IPS-18c (cell line): ENCODE data around the gene QKI.
"Not testable (repeated sequence)": the region's sequence is repeated elsewhere in the genome, so short reads cannot be mapped to it uniquely, and the experiment has no call there.

Source experiments
- H3K4me3 ChIP-seq: 2 replicates; pipeline ENCODE4 v1.7.0; 2013; ENCODE audit warnings: low read depth, mild to moderate bottlenecking, low read length, moderate library complexity; ENCODE audit not compliant: insufficient read depth
- H3K9me3 ChIP-seq: one replicate; pipeline ENCODE4 v1.6.1; 2013; ENCODE audit warnings: mild to moderate bottlenecking, low read length, moderate library complexity; ENCODE audit not compliant: control insufficient read depth, insufficient read depth

The QKI gene

DNA sequence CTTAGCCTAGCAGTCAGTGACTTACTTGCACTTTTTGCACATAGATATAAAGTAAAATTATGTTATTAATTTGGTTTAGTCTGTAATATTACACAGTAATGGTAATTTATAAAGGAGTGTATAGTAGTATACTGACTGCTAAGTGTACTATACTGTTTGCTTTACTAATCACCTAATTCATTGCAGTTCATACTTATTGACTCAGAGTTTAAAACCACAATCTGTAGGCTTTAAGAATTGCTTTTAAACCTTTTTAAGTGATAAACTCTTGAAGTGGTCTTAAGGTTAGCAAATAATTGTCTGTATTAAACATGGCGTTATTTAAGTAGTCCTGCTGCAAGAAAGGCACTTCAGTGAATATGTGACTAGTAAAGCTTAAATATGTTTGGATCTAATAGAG is 151.5 kb downstream of the QKI start:
- Histone ChIP-seq H3K9me3 (no peaks in the 10 kb centered on the region), H3K4me3 (no peak overlapping the region)

GRCh38 chr6:163568275-163568674 is 153.8 kb downstream of the QKI start:
- Histone ChIP-seq H3K9me3 (no peaks in the 10 kb centered on the region), H3K4me3 (no peak overlapping the region)

DNA sequence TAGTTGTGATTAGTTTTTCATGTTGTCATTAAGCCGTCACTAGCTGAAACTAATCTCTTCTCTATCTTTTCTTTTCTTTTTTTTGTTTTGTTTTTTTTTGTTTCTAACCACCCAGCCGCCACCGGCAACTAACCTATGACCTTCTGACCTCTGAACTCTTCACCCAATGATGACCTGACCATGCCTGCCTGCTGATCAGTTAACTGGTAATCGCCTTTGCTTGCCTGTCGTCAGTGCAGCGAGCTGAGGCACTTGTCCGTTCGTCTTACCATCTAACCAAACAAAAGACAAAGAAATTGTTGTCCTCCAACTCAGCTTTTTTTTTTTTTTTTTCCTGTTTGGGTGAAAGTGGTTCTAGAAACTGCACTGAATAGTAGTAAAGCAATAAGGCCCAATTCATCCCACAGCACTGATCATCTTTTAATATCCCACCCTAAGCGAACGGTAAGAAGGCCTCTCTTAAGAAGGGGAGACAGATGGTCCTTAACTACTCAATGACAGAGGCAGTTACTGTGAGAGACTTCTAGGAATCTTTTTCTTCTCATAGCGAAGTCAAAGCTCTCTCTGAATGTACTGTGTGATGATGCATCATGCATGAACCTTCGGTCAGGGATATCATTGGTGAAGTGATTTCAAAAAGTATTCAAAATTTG is 156.2 kb downstream of the QKI start:
- Histone ChIP-seq H3K4me3 (no peak overlapping the region), H3K9me3 (no peaks in the 10 kb centered on the region)

DNA sequence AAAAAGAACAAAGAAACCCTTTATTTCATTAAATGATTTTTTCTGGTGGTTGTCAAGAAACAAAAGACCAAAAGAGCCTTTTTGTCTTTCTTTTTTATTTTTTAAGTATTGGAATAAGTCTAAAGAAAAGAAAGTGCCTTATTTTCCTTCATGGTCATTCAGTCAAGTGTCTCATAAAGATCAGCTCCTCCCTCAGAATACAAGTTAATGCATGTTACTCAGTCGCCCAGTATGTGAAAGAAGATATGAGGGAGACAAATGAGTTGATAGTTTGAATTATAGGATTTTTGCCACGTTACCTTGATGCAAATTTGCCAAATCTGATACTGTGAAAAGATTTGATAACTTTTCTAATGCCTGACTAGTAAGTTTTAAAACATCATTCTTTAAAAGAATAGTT is 157.2 kb downstream of the QKI start:
- no peaks in the 10 kb centered on the region for H3K9me3 ChIP-seq

DNA sequence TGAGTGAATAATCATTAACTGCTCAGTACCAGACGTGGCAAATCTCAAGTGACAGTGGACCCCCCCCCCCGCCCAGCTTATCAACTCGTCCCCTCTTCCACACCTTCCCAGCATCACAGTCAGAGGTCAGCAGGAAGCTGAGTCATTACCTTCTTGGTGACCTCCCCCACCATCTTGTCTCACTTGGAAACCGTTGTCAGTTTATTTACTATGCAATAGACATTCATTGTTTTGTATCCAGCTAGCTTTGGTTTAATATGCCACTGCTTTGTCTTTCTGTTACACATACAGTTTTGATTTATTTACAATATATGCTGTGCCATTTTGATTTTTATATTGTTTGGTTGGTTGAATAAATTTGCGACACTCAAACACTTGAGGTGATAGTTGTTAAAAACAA is 158.1 kb downstream of the QKI start:
- no peak overlapping the region for H3K4me3 ChIP-seq

More for the DNA sequence above, 157.2 kb downstream of the QKI start:
- H3K4me3 ChIP-seq: no peak overlapping the region

GRCh38 chr6:163573503-163574179 is 159.1 kb downstream of the QKI start:
- no peaks in the 10 kb centered on the region for H3K9me3 ChIP-seq
- H3K4me3 ChIP-seq: no peak overlapping the region

More for the DNA sequence above, 158.1 kb downstream of the QKI start:
- no peaks in the 10 kb centered on the region for H3K9me3 ChIP-seq

DNA sequence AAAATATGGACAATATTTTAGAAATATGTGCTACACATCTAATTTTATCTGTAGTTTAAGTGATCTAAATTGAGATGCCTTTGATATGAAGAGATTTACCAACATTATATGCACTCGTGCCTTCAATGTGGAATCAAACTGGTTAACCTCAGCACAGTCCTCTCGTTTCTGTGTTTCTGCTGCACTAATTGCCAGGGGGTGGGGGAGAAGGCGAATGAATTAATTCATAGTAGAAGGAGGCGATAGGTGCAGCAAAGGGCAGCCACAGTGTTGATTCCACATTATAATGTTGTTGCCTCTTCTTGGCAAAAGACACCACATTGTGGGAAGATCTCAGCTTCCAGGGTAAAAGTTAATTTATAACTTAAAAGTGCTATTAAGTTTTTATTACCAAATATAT is 161.6 kb downstream of the QKI start:
- Histone ChIP-seq H3K9me3 (no peaks in the 10 kb centered on the region), H3K4me3 (no peak overlapping the region)

GRCh38 chr6:163577404-163577803 is 162.9 kb downstream of the QKI start:
- Histone ChIP-seq H3K4me3 (no peak overlapping the region), H3K9me3 (no peaks in the 10 kb centered on the region)

- no peak overlapping the region for H3K4me3 ChIP-seq
- H3K9me3 ChIP-seq: no peaks in the 10 kb centered on the region
Measured at GRCh38 chr6:163579111-163579879, 164.8 kb downstream of the QKI start.

- H3K4me3 ChIP-seq: no peak overlapping the region
- no peaks in the 10 kb centered on the region for H3K9me3 ChIP-seq
Measured at GRCh38 chr6:163579880-163580295, 165.4 kb downstream of the QKI start.

DNA sequence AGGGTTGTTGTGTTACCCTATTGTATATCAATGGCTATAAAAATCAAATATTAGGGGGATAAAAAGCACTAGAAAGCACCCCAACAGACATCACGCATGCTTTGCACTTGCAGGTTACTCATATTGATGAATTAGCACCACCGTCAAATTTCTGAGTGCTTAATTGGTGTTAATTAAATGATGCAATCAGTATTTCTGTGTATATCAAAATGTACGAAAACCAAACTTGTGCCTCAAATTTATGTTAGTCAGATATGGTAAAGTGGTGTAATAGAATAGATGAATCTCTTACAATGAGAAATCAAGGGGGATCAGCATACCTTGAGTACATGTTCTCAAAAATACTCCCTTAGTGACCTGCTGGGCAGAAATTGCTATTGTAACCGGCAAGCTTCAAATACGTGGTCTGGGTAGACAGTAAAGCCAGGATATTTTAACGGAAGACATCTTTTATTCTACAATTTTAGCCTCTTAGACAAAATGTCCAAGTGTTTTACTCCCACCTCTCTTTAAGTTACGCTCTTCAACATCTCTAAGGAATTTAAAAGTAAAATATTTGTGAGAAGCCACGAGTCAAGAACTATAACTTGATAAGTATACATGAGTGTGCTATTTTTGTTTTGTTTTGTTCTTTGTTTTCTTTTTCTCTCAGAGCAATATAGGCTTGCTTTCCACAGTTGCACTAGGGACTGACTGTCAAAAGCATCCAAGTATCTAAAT is 166.0 kb downstream of the QKI start:
- Histone ChIP-seq H3K4me3 (no peak overlapping the region), H3K9me3 (no peaks in the 10 kb centered on the region)

GRCh38 chr6:163583558-163583957 is 169.0 kb downstream of the QKI start:
- H3K4me3 ChIP-seq: no peak overlapping the region

DNA sequence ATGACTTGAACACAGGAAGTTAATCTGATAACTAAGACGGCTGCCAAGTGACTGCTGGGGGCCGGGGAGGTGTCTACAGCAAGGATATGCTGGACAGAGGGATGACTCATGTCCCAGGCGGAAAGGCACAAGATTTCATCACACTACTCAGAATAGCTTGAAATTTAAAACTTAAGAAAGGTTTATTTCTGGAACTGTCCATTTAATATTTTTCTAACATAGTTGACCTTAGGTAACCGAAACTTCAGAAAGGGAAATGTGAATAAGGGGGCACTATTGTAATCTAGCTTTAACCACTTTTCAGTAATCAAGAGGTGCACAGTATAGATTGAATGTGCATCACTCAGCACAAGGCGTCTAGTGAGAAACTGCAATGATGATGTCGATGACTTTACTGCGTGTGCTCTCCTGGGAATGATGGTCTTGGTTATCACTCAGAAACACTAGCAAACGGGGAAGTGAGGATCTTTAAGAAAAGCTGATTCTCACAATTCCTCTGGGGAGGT is 171.5 kb downstream of the QKI start:
- Histone ChIP-seq H3K4me3 (no peak overlapping the region), H3K9me3 (no peaks in the 10 kb centered on the region)

More at GRCh38 chr6:163583558-163583957, 169.0 kb downstream of the QKI start:
- H3K9me3 ChIP-seq: no peaks in the 10 kb centered on the region

DNA sequence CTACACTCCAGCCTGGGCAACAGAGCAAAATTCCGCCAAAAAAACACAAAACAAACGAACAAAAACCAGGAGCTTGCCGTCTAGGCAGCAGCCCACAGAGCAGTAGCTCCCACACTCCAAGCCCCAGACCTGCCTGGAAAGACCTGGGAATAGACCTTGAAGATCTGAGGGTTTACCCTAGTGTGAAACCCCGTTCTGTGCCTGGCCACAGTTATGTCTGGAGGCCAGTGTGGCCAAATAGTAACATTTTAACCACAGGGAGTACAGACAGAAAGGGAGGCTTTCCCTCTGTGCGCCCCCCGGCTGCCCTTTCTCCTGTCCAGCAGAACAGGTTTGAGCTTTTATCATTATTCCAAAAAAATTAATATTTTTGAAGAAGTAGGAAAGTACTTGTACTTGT is 172.4 kb downstream of the QKI start:
- no peaks in the 10 kb centered on the region for H3K9me3 ChIP-seq
- no peak overlapping the region for H3K4me3 ChIP-seq

DNA sequence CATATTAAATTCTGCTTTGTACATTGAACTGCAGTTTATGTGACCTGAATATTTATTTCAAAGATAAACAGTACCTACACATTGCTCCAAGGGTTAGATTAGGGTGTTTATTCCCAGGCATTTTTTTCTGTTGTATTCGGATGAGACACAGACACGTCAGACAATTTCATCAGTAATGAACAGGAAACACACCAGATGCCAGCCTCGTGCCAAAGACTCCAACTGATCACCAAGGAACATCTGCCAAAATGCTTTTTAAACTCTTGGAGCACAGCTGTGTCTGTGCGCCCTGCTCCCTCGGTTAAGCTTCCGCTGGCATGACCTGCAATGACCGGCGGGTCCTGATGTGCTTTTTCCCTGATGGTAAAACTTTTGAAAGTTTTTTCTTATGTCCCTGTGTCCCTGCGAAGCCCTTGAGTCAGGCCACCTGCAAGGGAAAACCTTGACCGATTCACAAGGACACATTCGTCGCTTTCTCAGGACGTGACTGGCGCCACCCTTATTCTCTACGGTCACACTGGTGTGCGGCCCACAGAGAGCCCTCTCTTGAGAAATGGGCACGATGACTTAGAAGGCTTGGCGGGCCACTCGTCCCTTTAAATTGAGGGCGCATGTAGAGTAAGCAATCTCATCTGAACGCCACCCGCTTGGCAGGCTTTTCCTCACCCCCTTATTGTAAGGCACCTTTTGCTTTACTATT is 173.9 kb downstream of the QKI start:
- Histone ChIP-seq H3K4me3 (no peak overlapping the region), H3K9me3 (peaks cover 2% of the 10 kb centered on the region)

GRCh38 chr6:163589387-163589786 is 174.9 kb downstream of the QKI start:
- Histone ChIP-seq H3K9me3 (peaks cover 2% of the 10 kb centered on the region), H3K4me3 (no peak overlapping the region)

- H3K9me3 ChIP-seq, H3K4me3 ChIP-seq: not testable (repeated sequence)
Measured at GRCh38 chr6:163590132-163590531, 175.6 kb downstream of the QKI start.
